ENCODE measurements around the gene TRERF1.

GRCh38 chr6:42275376-42276033, 176.2 kb downstream of the TRERF1 start:
- TF ChIP-seq POLR2A (IDR thresholded peaks at IDR 0.05), result no peak
- TF ChIP-seq, protein P1, sequence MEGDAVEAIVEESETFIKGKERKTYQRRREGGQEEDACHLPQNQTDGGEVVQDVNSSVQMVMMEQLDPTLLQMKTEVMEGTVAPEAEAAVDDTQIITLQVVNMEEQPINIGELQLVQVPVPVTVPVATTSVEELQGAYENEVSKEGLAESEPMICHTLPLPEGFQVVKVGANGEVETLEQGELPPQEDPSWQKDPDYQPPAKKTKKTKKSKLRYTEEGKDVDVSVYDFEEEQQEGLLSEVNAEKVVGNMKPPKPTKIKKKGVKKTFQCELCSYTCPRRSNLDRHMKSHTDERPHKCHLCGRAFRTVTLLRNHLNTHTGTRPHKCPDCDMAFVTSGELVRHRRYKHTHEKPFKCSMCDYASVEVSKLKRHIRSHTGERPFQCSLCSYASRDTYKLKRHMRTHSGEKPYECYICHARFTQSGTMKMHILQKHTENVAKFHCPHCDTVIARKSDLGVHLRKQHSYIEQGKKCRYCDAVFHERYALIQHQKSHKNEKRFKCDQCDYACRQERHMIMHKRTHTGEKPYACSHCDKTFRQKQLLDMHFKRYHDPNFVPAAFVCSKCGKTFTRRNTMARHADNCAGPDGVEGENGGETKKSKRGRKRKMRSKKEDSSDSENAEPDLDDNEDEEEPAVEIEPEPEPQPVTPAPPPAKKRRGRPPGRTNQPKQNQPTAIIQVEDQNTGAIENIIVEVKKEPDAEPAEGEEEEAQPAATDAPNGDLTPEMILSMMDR (IDR thresholded peaks at IDR 0.05), result no peak
- TF ChIP-seq EP300 (IDR thresholded peaks at IDR 0.05), result no peak
